NCI-H748 treated with DMSO at 0.1 percent for 48 hours (cell line): ENCODE measurements around the gene KIAA0319L.

ENCODE experiments used
- DNase-seq: peaks from one replicate; lab custom pipeline; 2025; lab: John Stamatoyannopoulos, UW

KIAA0319L gene

GRCh38 chr1:35443768-35444518 lies 113.3 kb downstream of the KIAA0319L start:
- DNase-seq: no peak

DNA sequence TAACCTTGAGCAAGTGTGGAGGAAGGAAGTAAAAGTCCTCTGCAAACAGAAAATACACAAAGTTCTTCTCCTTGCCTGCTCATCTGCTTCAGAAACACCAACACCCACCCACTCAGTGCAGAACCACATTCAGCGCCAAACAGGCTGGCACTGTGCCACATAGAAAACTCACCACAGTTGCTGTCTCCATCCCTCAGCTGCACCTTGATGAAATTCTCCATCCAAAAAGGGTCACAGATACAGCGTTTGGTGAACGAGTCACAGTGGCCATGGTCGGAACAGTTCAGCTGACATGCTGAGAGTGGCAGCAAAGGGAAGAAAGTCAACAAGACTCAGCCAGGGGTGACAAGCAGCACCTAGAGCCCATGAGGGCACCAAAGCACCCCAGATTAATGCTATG lies 114.5 kb downstream of the KIAA0319L start:
- no peak for DNase-seq

DNA sequence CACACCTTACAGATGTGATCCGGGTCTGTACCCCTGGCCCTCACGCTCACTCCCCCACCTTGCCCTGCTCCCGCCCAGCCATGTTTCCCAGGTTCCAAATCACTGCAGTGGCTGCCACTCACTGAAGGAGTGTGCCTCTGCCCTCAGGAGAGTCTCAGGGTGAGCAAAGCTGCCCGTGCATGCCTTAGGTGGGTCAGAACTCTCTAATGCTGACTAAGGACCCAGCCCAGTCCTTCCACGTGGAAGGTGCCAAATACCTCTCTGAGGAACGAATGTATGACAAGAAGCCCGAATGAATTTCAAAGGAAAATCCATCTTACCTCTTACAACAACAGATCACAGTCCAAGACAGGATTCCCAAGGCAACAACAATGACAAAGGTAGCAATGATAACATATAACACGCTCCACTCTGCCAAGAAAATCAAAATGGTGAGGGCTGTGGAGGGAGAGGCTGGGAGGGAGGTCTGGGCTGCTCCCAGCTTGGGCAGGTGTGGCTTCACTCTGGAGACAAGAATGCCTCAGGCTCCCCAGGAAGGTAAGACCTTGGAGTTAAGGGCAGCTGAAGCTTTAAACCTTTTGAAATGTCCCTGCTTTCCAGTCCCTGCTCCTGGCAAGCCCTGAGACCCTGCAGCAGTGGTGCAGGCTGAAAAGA lies 115.2 kb downstream of the KIAA0319L start:
- no peak for DNase-seq

GRCh38 chr1:35439626-35440025 lies 117.6 kb downstream of the KIAA0319L start:
- no peak for DNase-seq

DNA sequence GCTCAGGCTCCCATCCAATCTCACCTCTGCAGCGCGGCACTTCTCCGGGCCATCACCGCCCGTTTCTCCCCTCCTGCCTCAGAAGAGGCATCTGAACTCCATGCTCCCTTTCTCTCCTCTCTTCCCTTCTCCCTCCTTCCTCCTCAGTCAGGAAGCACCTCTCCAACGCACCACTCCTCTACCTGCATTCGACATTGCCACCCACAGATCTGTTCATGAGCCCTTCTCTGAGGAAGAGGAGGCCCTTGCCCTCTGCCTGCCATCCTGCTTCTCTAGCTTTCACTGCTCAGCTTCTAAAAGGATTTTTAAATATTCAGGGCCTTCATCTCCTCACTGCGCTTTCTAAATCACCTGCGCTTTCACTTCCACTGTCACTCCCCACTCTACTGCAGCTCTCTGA lies 120.0 kb downstream of the KIAA0319L start:
- no peak for DNase-seq

DNA sequence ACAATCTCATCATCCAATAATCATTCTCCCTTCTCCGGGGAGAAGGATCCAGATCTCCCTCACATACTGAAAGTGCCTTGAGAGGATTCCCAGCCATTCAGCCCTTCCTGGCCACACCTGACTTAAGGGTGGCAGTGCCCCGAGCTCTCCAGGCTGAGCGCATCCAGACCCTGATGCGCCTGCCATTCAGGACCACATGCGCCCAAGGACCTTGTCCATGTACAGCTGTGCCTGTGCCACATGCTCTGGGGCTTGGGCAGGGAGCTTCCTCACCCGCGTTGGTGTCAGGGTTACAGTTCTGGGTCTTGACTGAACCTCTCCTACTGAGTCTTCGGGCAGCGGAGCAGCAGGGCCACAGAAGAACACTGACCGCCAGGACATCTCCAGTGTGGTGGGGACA lies 121.1 kb downstream of the KIAA0319L start:
- no peak for DNase-seq

DNA sequence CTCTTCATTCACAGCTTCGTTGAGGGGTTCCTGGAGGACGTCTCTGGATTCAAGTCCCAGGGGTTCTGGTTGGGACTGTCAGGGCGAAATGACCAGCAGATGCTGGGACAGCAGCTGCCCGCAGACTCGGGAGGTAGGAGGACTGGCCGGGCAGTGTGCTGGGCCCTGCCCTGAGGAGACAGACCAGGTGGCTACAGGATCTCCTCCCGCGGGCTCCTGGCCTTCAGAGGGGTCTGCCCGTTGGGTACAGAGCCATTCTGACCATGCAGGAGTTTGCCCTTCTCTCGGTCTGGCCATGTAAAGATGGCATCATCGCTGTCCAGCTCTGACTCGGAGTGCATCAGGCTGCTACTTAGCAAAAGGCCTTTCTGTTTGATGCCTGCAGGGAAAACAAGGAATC lies 122.5 kb downstream of the KIAA0319L start:
- DNase-seq: no peak

- DNase-seq: no peak
Observed at GRCh38 chr1:35433714-35434113, 123.5 kb downstream of the KIAA0319L start.

DNA sequence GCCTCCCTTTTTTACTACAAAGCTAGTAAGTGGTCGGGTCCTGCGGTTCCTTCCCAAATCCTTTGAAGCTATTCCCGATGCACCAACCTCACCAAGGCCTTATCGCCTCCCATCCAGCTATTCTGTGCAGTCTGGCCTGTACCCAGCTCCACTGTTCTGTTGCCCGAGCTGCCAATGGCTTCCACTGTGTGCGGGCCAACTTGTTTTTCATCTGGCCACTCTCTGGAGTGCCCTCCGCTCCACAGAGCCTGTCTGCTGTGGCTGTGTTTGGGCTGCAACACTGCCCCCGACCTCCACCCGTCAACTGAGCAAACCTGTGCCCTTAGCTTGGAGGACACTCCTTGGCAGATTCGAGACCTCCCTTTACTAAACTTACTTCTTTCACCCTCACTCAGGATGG lies 125.0 kb downstream of the KIAA0319L start:
- DNase-seq: no peak

GRCh38 chr1:35431173-35431599 lies 126.0 kb downstream of the KIAA0319L start:
- no peak for DNase-seq

- DNase-seq: no peak
Observed at GRCh38 chr1:35430762-35431161, 126.4 kb downstream of the KIAA0319L start.

GRCh38 chr1:35428360-35428759 lies 128.8 kb downstream of the KIAA0319L start:
- no peak for DNase-seq

- no peak for DNase-seq
Observed at GRCh38 chr1:35426097-35426586, 131.1 kb downstream of the KIAA0319L start.

GRCh38 chr1:35408925-35409324 lies 148.3 kb downstream of the KIAA0319L start:
- no peak for DNase-seq

- no peak for DNase-seq
Observed at GRCh38 chr1:35407743-35408142, 149.5 kb downstream of the KIAA0319L start.

- no peak for DNase-seq
Observed at GRCh38 chr1:35406103-35406502, 151.1 kb downstream of the KIAA0319L start.

DNA sequence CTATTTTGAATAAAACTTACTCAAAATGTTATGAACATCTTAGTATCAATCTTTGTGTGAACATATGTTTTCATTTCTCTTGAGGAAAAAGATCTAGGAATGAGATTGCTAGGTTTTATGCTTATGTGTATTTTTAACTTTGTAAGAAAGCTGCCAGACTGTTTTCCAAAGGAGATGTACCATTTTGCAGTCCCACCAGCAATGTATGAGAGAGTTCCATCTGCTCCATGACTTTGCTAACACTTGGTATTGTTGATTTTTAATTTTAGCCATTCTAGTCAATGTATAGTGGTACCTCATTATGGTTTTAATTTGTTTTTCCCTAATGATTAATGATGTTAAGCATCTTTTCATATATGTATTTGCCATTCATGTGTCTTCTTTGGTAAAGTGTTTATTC lies 156.2 kb downstream of the KIAA0319L start:
- no peak for DNase-seq

DNA sequence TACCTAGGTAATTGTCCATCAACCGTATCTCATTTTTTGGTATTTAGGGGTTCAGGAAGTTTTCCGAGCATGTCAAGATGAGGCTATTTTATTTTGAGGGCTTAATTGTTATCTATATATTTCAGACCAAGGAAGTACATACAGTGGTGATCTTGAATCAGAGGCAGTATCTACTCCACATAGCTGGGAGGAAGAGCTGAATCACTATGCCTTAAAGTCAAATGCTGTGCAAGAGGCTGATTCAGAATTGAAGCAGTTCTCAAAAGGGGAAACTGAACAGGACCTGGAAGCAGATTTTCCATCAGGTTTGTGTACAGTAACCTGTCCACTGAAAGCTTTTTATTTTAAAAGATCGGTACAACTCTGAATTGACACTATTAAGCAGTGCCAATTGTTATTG lies 158.5 kb downstream of the KIAA0319L start:
- no peak for DNase-seq

- no peak for DNase-seq
Observed at GRCh38 chr1:35394386-35394785, 162.8 kb downstream of the KIAA0319L start.

- no peak for DNase-seq
Observed at GRCh38 chr1:35390600-35391494, 166.4 kb downstream of the KIAA0319L start.

DNA sequence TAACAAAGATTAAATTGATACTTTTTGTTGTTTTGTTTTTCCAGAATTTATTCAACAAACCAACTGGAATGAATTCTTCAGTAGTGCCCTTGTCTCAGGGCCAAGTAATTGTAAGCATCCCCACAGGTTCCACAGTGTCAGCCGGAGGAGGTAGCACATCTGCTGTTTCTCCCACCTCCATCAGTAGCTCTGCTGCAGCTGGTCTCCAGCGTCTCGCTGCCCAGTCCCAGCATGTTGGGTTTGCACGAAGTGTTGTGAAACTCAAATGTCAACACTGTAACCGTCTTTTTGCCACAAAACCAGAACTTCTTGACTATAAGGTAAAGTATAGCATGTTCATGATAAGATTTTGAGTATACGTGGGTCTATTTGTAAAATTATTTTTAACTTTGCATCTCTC lies 170.2 kb downstream of the KIAA0319L start:
- DNase-seq: no peak

DNA sequence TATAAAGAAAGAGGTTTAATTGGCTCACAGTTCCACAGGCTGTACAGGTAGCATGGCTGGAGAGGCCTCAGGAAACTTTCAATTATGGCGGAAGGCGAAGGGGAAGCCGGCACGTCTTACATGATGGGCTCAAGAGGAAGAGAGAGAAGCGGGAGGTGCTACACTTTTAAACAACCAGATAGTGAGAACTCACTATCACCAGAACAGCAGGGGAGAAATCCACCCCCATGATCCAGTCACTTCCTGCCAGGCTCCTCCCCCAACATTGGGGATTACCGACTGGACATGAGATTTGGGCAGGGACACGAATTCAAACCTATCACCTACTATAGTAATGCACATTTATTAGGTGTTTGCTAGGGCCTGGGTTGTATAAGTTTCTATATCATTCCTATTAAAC lies 170.9 kb downstream of the KIAA0319L start:
- DNase-seq: no peak
